ENCODE measurements around the gene CFAP57. TPM values are rescaled to one million over a fixed set of nuclear protein-coding genes. Genes with fewer than 3 reads are reported as not detected.

The CFAP57 gene
- total RNA-seq, 1 donor from 2014 or later: not detected

GRCh38 chr1:43253173-43253572 is 81.0 kb downstream of the CFAP57 start:
- Mint-ChIP-seq H3K9me3 (peaks cover 3% of the 10 kb centered on the region), H3K27me3 (ENCODE audit: insufficient read depth) (peaks cover 16% of the 10 kb centered on the region), H3K4me3 (no peak overlapping the region), H3K27ac (no peak overlapping the region), H3K36me3 (ENCODE audit: low read depth) (peaks cover 2% of the 10 kb centered on the region), H3K4me1 (ENCODE audit: low read depth) (no peaks in the 10 kb centered on the region)
- DNase-seq (ENCODE audit: low spot score): no peak
- intact Hi-C loops (cut with micrococcal nuclease): no loop called here

- H3K27ac Mint-ChIP-seq: no peak overlapping the region
- intact Hi-C loops (cut with micrococcal nuclease): no loop called here
- H3K9me3 Mint-ChIP-seq: peaks cover 10% of the 10 kb centered on the region
- no peak overlapping the region for H3K4me3 Mint-ChIP-seq
- no peak for DNase-seq (ENCODE audit: low spot score)
- H3K27me3 Mint-ChIP-seq (ENCODE audit: insufficient read depth): peaks cover 16% of the 10 kb centered on the region
- H3K36me3 Mint-ChIP-seq (ENCODE audit: low read depth): peaks cover 2% of the 10 kb centered on the region
- H3K4me1 Mint-ChIP-seq (ENCODE audit: low read depth): no peaks in the 10 kb centered on the region
These were observed 81.7 kb downstream of the CFAP57 start for GRCh38 chr1:43253876-43254275.

- Mint-ChIP-seq H3K4me3 (no peak overlapping the region), H3K9me3 (peaks cover 14% of the 10 kb centered on the region), H3K27ac (no peak overlapping the region), H3K4me1 (ENCODE audit: low read depth) (no peaks in the 10 kb centered on the region), H3K36me3 (ENCODE audit: low read depth) (peaks cover 2% of the 10 kb centered on the region), H3K27me3 (ENCODE audit: insufficient read depth) (peaks cover 16% of the 10 kb centered on the region)
- intact Hi-C loops (cut with micrococcal nuclease): no loop called here
- no peak for DNase-seq (ENCODE audit: low spot score)
These were observed 83.5 kb downstream of the CFAP57 start for GRCh38 chr1:43255438-43256210.

GRCh38 chr1:43256675-43257570 is 84.8 kb downstream of the CFAP57 start:
- DNase-seq (ENCODE audit: low spot score): no peak

GRCh38 chr1:43258370-43258769 is 86.2 kb downstream of the CFAP57 start:
- DNase-seq (ENCODE audit: low spot score): no peak
- no peak overlapping the region for H3K27ac Mint-ChIP-seq
- H3K9me3 Mint-ChIP-seq: peaks cover 27% of the 10 kb centered on the region
- H3K4me1 Mint-ChIP-seq (ENCODE audit: low read depth): no peaks in the 10 kb centered on the region
- H3K27me3 Mint-ChIP-seq (ENCODE audit: insufficient read depth): peaks cover 1% of the 10 kb centered on the region
- intact Hi-C loops (cut with micrococcal nuclease): no loop called here
- peaks cover 2% of the 10 kb centered on the region for H3K36me3 Mint-ChIP-seq (ENCODE audit: low read depth)
- H3K4me3 Mint-ChIP-seq: no peak overlapping the region

More at GRCh38 chr1:43256675-43257570, 84.8 kb downstream of the CFAP57 start:
- H3K9me3 Mint-ChIP-seq: peaks cover 17% of the 10 kb centered on the region
- H3K4me3 Mint-ChIP-seq: no peak overlapping the region
- peaks cover 2% of the 10 kb centered on the region for H3K36me3 Mint-ChIP-seq (ENCODE audit: low read depth)
- no peak overlapping the region for H3K27ac Mint-ChIP-seq
- H3K4me1 Mint-ChIP-seq (ENCODE audit: low read depth): no peaks in the 10 kb centered on the region
- peaks cover 11% of the 10 kb centered on the region for H3K27me3 Mint-ChIP-seq (ENCODE audit: insufficient read depth)
- intact Hi-C loops (cut with micrococcal nuclease): no loop called here

GRCh38 chr1:43265431-43265830 is 93.3 kb downstream of the CFAP57 start:
- Mint-ChIP-seq H3K4me1 (ENCODE audit: low read depth) (peaks cover under 1% of the 10 kb centered on the region), H3K27me3 (ENCODE audit: insufficient read depth) (peaks cover 15% of the 10 kb centered on the region), H3K9me3 (peaks cover 20% of the 10 kb centered on the region), H3K36me3 (ENCODE audit: low read depth) (peaks cover 2% of the 10 kb centered on the region), H3K4me3 (no peak overlapping the region), H3K27ac (no peak overlapping the region)
- intact Hi-C loops (cut with micrococcal nuclease): no loop called here
- DNase-seq (ENCODE audit: low spot score): no peak

GRCh38 chr1:43266881-43267280 is 94.8 kb downstream of the CFAP57 start:
- Mint-ChIP-seq H3K36me3 (ENCODE audit: low read depth) (peaks cover 2% of the 10 kb centered on the region), H3K9me3 (peaks cover 17% of the 10 kb centered on the region), H3K4me1 (ENCODE audit: low read depth) (peaks cover 15% of the 10 kb centered on the region), H3K4me3 (no peak overlapping the region), H3K27ac (no peak overlapping the region), H3K27me3 (ENCODE audit: insufficient read depth) (peaks cover 20% of the 10 kb centered on the region)
- intact Hi-C loops (cut with micrococcal nuclease): no loop called here
- no peak for DNase-seq (ENCODE audit: low spot score)

- peaks cover 13% of the 10 kb centered on the region for H3K9me3 Mint-ChIP-seq
These were observed 95.2 kb downstream of the CFAP57 start for GRCh38 chr1:43267291-43267805.

GRCh38 chr1:43267818-43268425 is 95.8 kb downstream of the CFAP57 start:
- H3K4me1 Mint-ChIP-seq (ENCODE audit: low read depth): peaks cover 18% of the 10 kb centered on the region
- peaks cover 7% of the 10 kb centered on the region for H3K9me3 Mint-ChIP-seq
- no peak overlapping the region for H3K27ac Mint-ChIP-seq
- peaks cover 2% of the 10 kb centered on the region for H3K36me3 Mint-ChIP-seq (ENCODE audit: low read depth)
- intact Hi-C loops (cut with micrococcal nuclease): no loop called here
- DNase-seq (ENCODE audit: low spot score): no peak
- H3K27me3 Mint-ChIP-seq (ENCODE audit: insufficient read depth): peaks cover 19% of the 10 kb centered on the region
- H3K4me3 Mint-ChIP-seq: no peak overlapping the region

More at GRCh38 chr1:43267291-43267805, 95.2 kb downstream of the CFAP57 start:
- H3K4me1 Mint-ChIP-seq (ENCODE audit: low read depth): peaks cover 18% of the 10 kb centered on the region
- no peak for DNase-seq (ENCODE audit: low spot score)
- H3K36me3 Mint-ChIP-seq (ENCODE audit: low read depth): peaks cover 2% of the 10 kb centered on the region
- intact Hi-C loops (cut with micrococcal nuclease): no loop called here
- H3K4me3 Mint-ChIP-seq: no peak overlapping the region
- no peak overlapping the region for H3K27ac Mint-ChIP-seq
- H3K27me3 Mint-ChIP-seq (ENCODE audit: insufficient read depth): peaks cover 21% of the 10 kb centered on the region

- intact Hi-C loops (cut with micrococcal nuclease): loop anchor here (5.0 kb wide), 1 partner anchor 98 kb away; the partner anchor contains the start of gene ELOVL1
- DNase-seq (ENCODE audit: low spot score): no peak
- Mint-ChIP-seq H3K36me3 (ENCODE audit: low read depth) (peaks cover 5% of the 10 kb centered on the region), H3K4me3 (no peak within 1 kb of the TSS), H3K27me3 (ENCODE audit: insufficient read depth) (peaks cover 17% of the 10 kb centered on the region), H3K27ac (no peak within 1 kb of the TSS), H3K9me3 (peaks cover 5% of the 10 kb centered on the region), H3K4me1 (ENCODE audit: low read depth) (peaks cover 25% of the 10 kb centered on the region)
These were observed 97.7 kb downstream of the CFAP57 start, which contains the start of gene TMEM125 for GRCh38 chr1:43269627-43270375. TSS of gene TMEM125 (plus strand) at chr1:43269983. CDS start at chr1:43272723, 2,740 bp downstream.

- Mint-ChIP-seq H3K36me3 (ENCODE audit: low read depth) (peaks cover 5% of the 10 kb centered on the region), H3K4me3 (no peak overlapping the region), H3K27ac (no peak overlapping the region), H3K9me3 (peaks cover 5% of the 10 kb centered on the region), H3K27me3 (ENCODE audit: insufficient read depth) (peaks cover 17% of the 10 kb centered on the region), H3K4me1 (ENCODE audit: low read depth) (peaks cover 30% of the 10 kb centered on the region)
- intact Hi-C loops (cut with micrococcal nuclease): loop anchor here (5.0 kb wide), 1 partner anchor 97 kb away; the partner anchor contains the start of gene ELOVL1
- no peak for DNase-seq (ENCODE audit: low spot score)
These were observed 98.4 kb downstream of the CFAP57 start for GRCh38 chr1:43270421-43271095.
